Measurements from ENCODE around the gene DOK7.

DOK7 gene

DNA sequence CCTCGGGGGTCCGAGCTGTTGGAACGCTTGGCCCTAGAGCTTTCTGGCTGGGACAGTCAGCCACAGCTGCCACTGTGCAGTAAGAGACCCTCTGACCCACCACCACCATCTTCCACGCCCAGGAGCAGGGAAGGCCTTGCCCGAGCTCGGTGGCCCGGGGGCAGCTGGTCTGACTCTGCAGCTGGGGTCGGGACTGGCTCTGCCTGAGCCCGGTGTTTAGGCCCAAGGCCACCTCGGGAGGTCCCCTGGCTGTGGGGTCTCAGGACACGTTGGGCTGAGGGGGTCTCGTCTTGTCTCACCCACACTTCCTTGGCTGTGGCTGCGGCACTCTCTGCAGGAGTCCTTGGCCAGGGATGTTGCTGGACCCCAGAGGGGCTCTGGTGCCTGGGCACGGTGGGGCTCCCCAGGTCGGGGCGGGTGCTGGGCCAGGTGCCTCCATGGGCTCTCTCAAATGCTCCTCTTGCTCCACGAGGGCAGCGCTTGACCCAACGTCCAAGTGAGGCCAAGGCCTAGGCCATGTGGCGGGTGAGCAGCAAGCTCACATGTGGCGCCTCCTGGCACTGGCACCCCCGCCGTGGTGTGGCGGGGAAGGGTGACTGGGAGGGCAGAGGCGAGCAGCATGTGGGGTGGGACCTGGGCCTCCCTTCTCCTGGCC, 22.9 kb downstream of the DOK7 start:
- POLR2A ChIA-PET, result no interaction called here
- CTCF ChIA-PET, result interaction anchor here (1.1 to 1.6 kb wide), 2 partner anchors 27 to 140 kb away, joined by 4 to 5 read pairs; no protein-coding TSS in a partner anchor
- no peak for DNase-seq (ENCODE audit: extremely low spot score)
- TF ChIP-seq, protein P1, sequence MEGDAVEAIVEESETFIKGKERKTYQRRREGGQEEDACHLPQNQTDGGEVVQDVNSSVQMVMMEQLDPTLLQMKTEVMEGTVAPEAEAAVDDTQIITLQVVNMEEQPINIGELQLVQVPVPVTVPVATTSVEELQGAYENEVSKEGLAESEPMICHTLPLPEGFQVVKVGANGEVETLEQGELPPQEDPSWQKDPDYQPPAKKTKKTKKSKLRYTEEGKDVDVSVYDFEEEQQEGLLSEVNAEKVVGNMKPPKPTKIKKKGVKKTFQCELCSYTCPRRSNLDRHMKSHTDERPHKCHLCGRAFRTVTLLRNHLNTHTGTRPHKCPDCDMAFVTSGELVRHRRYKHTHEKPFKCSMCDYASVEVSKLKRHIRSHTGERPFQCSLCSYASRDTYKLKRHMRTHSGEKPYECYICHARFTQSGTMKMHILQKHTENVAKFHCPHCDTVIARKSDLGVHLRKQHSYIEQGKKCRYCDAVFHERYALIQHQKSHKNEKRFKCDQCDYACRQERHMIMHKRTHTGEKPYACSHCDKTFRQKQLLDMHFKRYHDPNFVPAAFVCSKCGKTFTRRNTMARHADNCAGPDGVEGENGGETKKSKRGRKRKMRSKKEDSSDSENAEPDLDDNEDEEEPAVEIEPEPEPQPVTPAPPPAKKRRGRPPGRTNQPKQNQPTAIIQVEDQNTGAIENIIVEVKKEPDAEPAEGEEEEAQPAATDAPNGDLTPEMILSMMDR (IDR thresholded peaks at IDR 0.05; ENCODE audit: control extremely low read depth, extremely low read depth, low read depth, missing control alignments), result no peak

DNA sequence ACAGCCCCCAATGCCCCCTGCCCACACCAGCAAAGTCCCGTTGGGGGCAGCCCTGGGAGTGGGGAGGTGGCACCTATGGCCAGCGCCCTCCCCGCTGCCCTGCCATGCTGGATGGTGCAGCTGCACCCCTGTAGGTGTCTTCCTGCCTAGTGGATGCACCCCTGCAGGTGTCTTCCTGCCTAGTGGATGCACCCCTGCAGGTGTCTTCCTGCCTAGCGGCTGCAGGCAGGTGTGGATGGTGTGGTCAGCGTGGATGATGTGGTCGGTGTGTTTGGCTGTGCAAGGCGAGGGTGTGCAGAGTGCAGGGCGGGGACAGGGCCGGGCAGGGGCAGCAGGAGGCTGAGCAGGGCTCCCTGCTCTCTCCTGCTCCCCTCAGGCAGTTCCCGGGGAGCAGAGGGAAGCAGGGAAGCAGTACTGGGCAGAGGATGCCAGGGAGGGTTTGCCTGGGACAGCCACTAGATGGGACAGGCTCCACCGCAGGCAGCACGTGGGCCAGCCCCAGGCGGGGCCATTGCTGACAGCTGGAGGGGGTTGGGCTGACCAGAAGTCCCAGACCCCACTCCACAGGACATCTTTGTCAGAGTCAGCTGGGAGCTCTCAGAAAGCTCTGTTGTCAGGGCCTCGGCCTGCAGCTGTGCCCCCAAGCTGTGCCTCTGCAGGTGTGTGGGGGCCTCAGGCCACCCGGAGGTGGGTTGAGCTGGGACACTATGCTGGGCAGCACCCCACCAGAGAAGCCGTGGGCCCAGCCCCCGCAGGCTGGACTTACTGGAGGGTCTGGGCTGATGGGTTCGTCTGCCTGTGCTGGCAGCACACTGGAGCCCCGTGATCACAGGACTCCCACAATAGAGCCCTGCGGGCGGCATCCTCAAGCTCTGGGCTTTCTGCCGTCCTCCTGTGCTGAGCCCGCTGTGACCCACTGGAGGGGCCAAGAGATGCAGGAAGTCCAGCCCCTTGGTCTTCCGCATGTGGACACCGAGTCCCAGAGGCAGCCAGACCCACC, 23.7 kb downstream of the DOK7 start:
- DNase-seq (ENCODE audit: extremely low spot score), result no peak

DNA sequence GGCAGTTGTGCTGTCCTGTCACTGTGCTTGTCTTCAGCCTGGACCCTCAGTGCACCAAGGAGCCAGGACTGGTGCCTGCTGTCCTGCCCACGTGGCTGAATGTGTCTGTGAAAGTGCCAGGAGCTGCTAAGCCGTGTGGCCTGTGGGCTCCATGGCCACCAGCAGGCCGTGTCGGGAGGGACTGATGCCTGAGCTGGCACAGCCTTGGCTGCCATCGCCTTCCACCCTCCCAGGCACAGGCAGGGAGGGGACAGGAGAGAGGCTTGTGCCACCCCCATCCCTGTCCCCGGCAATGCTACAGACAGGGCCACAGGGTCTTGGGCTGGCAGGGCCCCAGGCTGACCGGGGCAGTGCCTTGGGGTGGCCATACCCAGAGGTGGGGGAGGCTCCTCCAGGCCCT, 24.8 kb downstream of the DOK7 start:
- TF ChIP-seq, protein P1 (IDR thresholded peaks at IDR 0.05; ENCODE audit: control extremely low read depth, extremely low read depth, low read depth, missing control alignments), result no peak
- CTCF ChIA-PET, result no interaction called here

More for the DNA sequence above, 23.7 kb downstream of the DOK7 start:
- ChIA-PET POLR2A (no interaction called here), CTCF (interaction anchor here (1.1 to 1.6 kb wide), 2 partner anchors 26 to 140 kb away, joined by 4 to 5 read pairs; no protein-coding TSS in a partner anchor)
- TF ChIP-seq, protein P1 (IDR thresholded peaks at IDR 0.05; ENCODE audit: control extremely low read depth, extremely low read depth, low read depth, missing control alignments), result no peak

DNA sequence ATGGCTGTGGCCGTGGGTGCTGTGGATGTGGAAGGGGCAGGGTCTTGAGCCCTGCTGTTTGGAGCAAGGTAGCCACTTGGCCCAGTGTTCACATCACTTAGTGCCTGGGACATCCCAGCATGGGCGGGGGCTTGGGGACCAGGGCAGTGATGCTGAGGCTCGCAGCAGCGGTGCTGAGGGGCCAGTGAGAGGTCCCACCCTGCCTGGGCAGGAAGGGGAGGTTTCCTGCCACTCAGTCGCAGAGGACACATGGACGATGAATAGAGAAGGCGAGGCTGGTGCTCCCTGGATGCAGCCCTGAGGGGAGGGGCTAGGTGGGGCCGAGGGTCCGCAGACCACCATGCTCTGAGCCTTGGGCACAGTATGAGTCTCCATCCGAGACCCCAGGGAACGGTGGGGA, 25.7 kb downstream of the DOK7 start:
- TF ChIP-seq, protein P1 (IDR thresholded peaks at IDR 0.05; ENCODE audit: control extremely low read depth, extremely low read depth, low read depth, missing control alignments), result no peak
- CTCF ChIA-PET, result no interaction called here
- no peak for DNase-seq (ENCODE audit: extremely low spot score)
- POLR2A ChIA-PET, result no interaction called here

More for the DNA sequence above, 24.8 kb downstream of the DOK7 start:
- POLR2A ChIA-PET, result no interaction called here
- DNase-seq (ENCODE audit: extremely low spot score), result no peak

DNA sequence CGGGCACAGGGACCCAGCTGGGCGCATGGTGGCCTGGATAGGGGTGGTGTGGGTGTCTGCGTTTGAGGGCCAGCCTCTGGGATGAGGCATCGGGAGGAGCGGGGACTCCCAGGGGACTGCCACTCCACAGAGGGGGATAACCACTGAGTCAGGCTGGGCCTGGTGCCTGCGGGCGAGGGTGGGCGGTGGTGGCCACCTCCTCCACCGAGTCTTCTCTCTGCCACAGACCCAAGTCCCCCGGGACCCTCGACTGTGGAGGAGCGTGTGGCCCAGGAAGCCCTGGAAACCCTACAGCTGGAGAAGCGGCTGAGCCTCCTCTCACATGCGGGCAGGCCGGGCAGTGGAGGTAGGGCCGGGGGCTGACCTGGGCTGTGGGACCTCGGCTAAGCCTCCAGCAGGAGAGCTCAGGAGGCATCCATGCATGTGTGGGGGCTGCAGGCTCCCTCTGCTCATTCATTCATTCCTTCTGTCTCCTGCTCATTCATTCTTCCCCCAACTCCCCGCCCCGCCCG, 26.4 kb downstream of the DOK7 start:
- CTCF ChIA-PET, result interaction anchor here (1.0 kb wide), 1 partner anchor 10 kb away, joined by 3 read pairs; no protein-coding TSS in a partner anchor

More for the DNA sequence above, 26.4 kb downstream of the DOK7 start:
- DNase-seq (ENCODE audit: extremely low spot score), result no peak
- TF ChIP-seq, protein P1 (IDR thresholded peaks at IDR 0.05; ENCODE audit: control extremely low read depth, extremely low read depth, low read depth, missing control alignments), result no peak
- POLR2A ChIA-PET, result no interaction called here

Data from GM10248 (cell line).